Keratinocyte (primary cell): ENCODE measurements around the gene C9orf85. TPM values are rescaled to one million over a fixed set of nuclear protein-coding genes. Genes with fewer than 3 reads are reported as not detected.

Source experiments
- DNase-seq: peaks from one replicate; pipeline ENCODE4 v3.0.0-alpha.2; 2011; ENCODE audit warnings: low read depth, missing footprints, low spot score
- FAIRE-seq: peaks from 2 replicates; lab custom pipeline; 2011; peaks lifted over from hg19 to GRCh38; lab: Jason Lieb, UNC
- H2AFZ ChIP-seq: 2 replicates; pipeline ENCODE4 v1.6.0; 2012; ENCODE audit warnings: low read length, control low read depth, inconsistent platforms; ENCODE audit not compliant: control insufficient read depth
- H3K27ac ChIP-seq: 2 replicates; pipeline ENCODE4 v1.5.1; 2011; ENCODE audit warnings: low read length; ENCODE audit not compliant: control insufficient read depth, insufficient read depth
- H3K27me3 ChIP-seq: 3 replicates; pipeline ENCODE4 v1.6.0; 2011; ENCODE audit warnings: low read length; ENCODE audit not compliant: control insufficient read depth, insufficient read depth; ENCODE audit errors: extremely low read depth
- H3K36me3 ChIP-seq, 2 experiments: 2 replicates in 1 of 2; 3 replicates in 1 of 2; pipeline ENCODE4 v1.5.1; 2011; ENCODE audit warnings: low read length in 2 of 2, mild to moderate bottlenecking in 1 of 2; ENCODE audit not compliant: control insufficient read depth in 2 of 2, insufficient read depth in 2 of 2; ENCODE audit errors: extremely low read depth in 1 of 2
- H3K4me1 ChIP-seq: 3 replicates; pipeline ENCODE4 v1.5.1; 2011; ENCODE audit warnings: low read length; ENCODE audit not compliant: control insufficient read depth, insufficient read depth; ENCODE audit errors: extremely low read depth
- H3K4me2 ChIP-seq: 3 replicates; pipeline ENCODE4 v1.6.0; 2011; ENCODE audit warnings: low read depth, low read length; ENCODE audit not compliant: control insufficient read depth, insufficient read depth; ENCODE audit errors: extremely low read depth
- H3K4me3 ChIP-seq, 3 experiments: fragments of 200-600 bp in 1 of 3; sonication (generic) in 1 of 3; 2 replicates in 2 of 3; 3 replicates in 1 of 3; pipeline ENCODE4 v1.5.1; 2011 to 2016; ENCODE audit warnings: low read length in 3 of 3, mild to moderate bottlenecking in 3 of 3, control low read depth in 2 of 3, inconsistent platforms in 1 of 3, low read depth in 1 of 3, mixed read lengths in 1 of 3, mixed run types in 1 of 3, moderate library complexity in 1 of 3; ENCODE audit not compliant: control insufficient read depth in 2 of 3, insufficient read depth in 2 of 3; ENCODE audit errors: extremely low read depth in 1 of 3
- H3K79me2 ChIP-seq: 2 replicates; pipeline ENCODE4 v1.6.0; 2012; ENCODE audit warnings: low read length; ENCODE audit not compliant: control insufficient read depth, insufficient read depth
- H3K9ac ChIP-seq: 3 replicates; pipeline ENCODE4 v1.6.0; 2011; ENCODE audit warnings: low read length; ENCODE audit not compliant: control insufficient read depth, insufficient read depth; ENCODE audit errors: extremely low read depth
- H3K9me1 ChIP-seq: 3 replicates; pipeline ENCODE4 v1.6.0; 2011; ENCODE audit warnings: low read length; ENCODE audit not compliant: control insufficient read depth, insufficient read depth; ENCODE audit errors: extremely low read depth
- H3K9me3 ChIP-seq: 2 replicates; pipeline ENCODE4 v1.5.1; 2012; ENCODE audit warnings: low read depth, low read length; ENCODE audit not compliant: control insufficient read depth
- H4K20me1 ChIP-seq: 3 replicates; pipeline ENCODE4 v1.6.0; 2011; ENCODE audit warnings: low read length; ENCODE audit not compliant: control insufficient read depth, insufficient read depth; ENCODE audit errors: extremely low read depth
- EZH2 ChIP-seq: IDR thresholded peaks from one replicate; pipeline ENCODE4 v1.6.1; 2012; ENCODE audit warnings: inconsistent platforms, mild to moderate bottlenecking, low read length, moderate library complexity
- dilution Hi-C: fragments of 300-500 bp; cut with MboI; formaldehyde crosslinking; loops from one replicate; pipeline ENCODE4 v1.7.0; 2020; ENCODE audit warnings: low sequenced_read_pairs; ENCODE audit not compliant: extremely low pct_ligation_motif_present
- polyA plus RNA-seq, 5 experiments: library from polyadenylated mRNA; depleted of rRNA in 3 of 5; stranded (reverse) in 3 of 5; stranded (forward) in 1 of 5; unstranded in 1 of 5; fragments of >200 nt; gene quantifications; 1 replicate in 1 of 5; 2 replicates in 3 of 5; 3 replicates in 1 of 5; pipeline versions ENCODE4 v1.2.1 to v1.2.3, GENCODE V29; 2011 to 2012; ENCODE audit warnings: missing spikeins in 2 of 5, low read depth in 1 of 5, low replicate concordance in 1 of 5
- TF ChIP-seq, protein P1 (sequence below), 3 experiments: IDR thresholded peaks in 1 of 3; conservative IDR thresholded peaks in 1 of 3; optimal IDR thresholded peaks in 1 of 3; 2 replicates in 2 of 3; 3 replicates in 1 of 3; pipeline versions ENCODE3 to v1.5.1; 2011; ENCODE audit warnings: low read length in 3 of 3, mild to moderate bottlenecking in 3 of 3, moderate library complexity in 2 of 3, control low read depth in 1 of 3, inconsistent platforms in 1 of 3; ENCODE audit not compliant: insufficient read depth in 2 of 3; ENCODE audit errors: extremely low read depth in 1 of 3

The C9orf85 gene
- polyA plus RNA-seq, 1 donor (not counting 4 experiments of a cell fraction or from before 2014, with no cell fraction given): 18.2 TPM

DNA sequence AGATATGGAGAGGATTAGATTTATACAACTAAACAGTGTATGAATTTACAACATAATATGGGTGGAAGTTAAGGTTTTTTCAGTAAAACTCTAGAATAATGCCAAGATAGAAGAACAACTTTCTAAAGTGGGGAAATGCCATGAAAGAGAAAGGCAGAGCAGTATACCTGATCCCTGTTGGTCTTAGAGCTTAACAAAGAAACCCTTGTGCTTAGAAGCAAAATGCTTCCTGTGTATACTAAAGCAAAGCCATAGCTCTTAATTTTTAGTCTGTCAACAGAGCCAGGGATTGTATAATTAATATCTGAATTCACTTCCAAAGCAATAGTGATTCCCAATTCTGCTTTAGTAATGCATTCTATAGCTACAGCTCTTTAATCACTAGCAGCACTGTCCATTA lies 14.4 kb downstream of the C9orf85 start:
- Histone ChIP-seq H3K4me3 (no peak overlapping the region), H3K27me3 (no peaks in the 10 kb centered on the region), H3K79me2 (peaks cover 27% of the 10 kb centered on the region), H3K36me3 (no peaks in the 10 kb centered on the region), H3K9me1 (no peaks in the 10 kb centered on the region), H3K9me3 (no peaks in the 10 kb centered on the region), H3K4me2 (no peak overlapping the region), H3K4me1 (peaks cover 21% of the 10 kb centered on the region), H4K20me1 (no peaks in the 10 kb centered on the region), H2AFZ (no peak overlapping the region), H3K27ac (no peak overlapping the region), H3K9ac (no peak overlapping the region)
- TF ChIP-seq, protein P1, sequence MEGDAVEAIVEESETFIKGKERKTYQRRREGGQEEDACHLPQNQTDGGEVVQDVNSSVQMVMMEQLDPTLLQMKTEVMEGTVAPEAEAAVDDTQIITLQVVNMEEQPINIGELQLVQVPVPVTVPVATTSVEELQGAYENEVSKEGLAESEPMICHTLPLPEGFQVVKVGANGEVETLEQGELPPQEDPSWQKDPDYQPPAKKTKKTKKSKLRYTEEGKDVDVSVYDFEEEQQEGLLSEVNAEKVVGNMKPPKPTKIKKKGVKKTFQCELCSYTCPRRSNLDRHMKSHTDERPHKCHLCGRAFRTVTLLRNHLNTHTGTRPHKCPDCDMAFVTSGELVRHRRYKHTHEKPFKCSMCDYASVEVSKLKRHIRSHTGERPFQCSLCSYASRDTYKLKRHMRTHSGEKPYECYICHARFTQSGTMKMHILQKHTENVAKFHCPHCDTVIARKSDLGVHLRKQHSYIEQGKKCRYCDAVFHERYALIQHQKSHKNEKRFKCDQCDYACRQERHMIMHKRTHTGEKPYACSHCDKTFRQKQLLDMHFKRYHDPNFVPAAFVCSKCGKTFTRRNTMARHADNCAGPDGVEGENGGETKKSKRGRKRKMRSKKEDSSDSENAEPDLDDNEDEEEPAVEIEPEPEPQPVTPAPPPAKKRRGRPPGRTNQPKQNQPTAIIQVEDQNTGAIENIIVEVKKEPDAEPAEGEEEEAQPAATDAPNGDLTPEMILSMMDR (optimal IDR thresholded peaks at IDR 0.05 in 1 of 3, IDR thresholded peaks at IDR 0.05 in 1 of 3, conservative IDR thresholded peaks at IDR 0.05 in 1 of 3; ENCODE audit: extremely low read depth in 1 of 3, insufficient read depth in 2 of 3, low read length in 3 of 3): no peak
- no peak for TF ChIP-seq EZH2
- DNase-seq (no peak), FAIRE-seq (no peak)
- dilution Hi-C loops: no loop called here

DNA sequence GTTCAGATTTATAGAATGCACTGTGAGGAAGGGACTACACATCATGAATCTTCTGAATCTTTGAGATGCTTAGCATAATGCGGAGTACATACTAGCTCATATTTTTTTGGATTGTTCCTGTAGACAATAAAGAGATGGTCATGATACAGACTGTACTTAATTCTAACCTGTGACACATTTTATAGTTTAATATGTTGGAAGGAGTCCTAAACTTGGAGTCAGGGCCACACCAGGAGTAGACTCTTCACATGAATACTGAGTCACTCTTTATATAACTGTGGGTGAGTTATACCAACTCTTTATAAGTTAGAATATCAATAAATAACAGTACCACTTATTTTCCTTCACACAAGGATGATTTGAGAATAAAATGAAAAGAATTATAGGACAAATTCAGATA lies 16.9 kb downstream of the C9orf85 start:
- Histone ChIP-seq H4K20me1 (no peaks in the 10 kb centered on the region), H3K79me2 (peaks cover 18% of the 10 kb centered on the region), H3K4me1 (peaks cover 15% of the 10 kb centered on the region), H3K9ac (no peak overlapping the region), H2AFZ (no peak overlapping the region), H3K9me1 (no peaks in the 10 kb centered on the region), H3K27me3 (no peaks in the 10 kb centered on the region), H3K4me3 (no peak overlapping the region), H3K36me3 (no peaks in the 10 kb centered on the region), H3K9me3 (no peaks in the 10 kb centered on the region), H3K27ac (peak overlapping the region; percentile 68), H3K4me2 (no peak overlapping the region)
- TF ChIP-seq, protein P1 (optimal IDR thresholded peaks at IDR 0.05 in 1 of 3, IDR thresholded peaks at IDR 0.05 in 1 of 3, conservative IDR thresholded peaks at IDR 0.05 in 1 of 3; ENCODE audit: extremely low read depth in 1 of 3, insufficient read depth in 2 of 3, low read length in 3 of 3): no peak
- TF ChIP-seq EZH2: no peak
- FAIRE-seq (no peak), DNase-seq (no peak)
- dilution Hi-C loops: no loop called here
